Endothelial cell of hepatic sinusoid (primary cell): Measurements from ENCODE around the gene NOD2.

Experiments used
- in situ Hi-C: cut with HindIII; loops from 2 replicates; pipeline ENCODE4 v1.10.0; 2017; ENCODE audit warnings: low sequenced_read_pairs

NOD2 gene

DNA sequence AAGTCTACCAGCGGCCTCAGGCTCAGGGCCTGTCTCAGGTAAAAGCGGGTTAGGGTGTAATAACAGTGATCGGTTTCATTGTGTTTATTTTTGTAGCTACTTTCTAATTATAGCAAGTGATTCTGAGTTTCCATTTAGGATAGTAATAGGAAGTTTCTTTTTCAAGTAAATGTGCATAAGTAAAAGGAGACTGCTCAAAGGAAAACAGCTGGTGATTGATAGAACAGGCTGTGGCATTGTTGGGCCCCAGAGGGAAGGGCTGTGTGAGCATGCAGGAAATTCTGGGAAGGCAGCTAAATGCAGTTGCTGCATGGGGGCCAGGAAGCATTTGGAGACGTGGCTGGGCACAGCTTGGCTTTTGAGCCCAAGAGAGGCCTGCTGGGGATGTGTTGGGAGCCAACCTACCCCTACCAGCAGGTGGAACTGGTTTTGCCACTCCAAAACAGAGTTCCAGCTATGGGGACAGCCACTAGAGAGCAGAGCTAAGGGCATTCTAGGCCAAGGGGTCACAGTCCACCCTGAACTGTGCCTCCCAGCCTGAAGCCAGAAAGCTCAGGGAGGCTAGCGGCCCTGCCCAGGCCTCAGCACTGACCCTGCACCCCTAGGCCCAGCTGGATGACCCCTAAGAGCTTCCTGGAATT, 24.9 kb upstream of the NOD2 start:
- in situ Hi-C loops: loop anchor here (5.0 kb wide), 1 partner anchor 54 kb away; no protein-coding TSS in a partner anchor

DNA sequence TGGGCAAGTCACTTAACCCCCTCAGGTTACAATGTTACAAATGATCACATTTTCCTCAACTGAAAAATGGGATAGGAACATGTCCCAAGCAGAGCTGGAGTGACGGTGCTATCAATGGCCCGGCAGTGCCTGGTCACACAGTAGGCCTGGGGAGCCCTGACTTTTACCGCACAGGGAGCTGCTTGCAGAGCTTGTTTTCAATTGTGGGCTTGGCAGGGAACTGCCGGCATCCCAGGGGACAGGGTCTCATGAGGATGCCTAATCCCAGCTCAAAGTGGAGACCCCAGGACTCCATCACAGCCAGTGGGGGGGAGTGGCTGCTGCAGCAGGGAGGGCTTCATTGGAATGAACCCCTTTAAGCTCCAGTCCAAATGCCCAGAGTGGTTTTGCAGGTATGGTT, 23.7 kb upstream of the NOD2 start:
- in situ Hi-C loops: loop anchor here (5.0 kb wide), 1 partner anchor 53 kb away; no protein-coding TSS in a partner anchor

- in situ Hi-C loops: no loop called here
Observed at GRCh38 chr16:50670476-50670875, 22.9 kb upstream of the NOD2 start.

DNA sequence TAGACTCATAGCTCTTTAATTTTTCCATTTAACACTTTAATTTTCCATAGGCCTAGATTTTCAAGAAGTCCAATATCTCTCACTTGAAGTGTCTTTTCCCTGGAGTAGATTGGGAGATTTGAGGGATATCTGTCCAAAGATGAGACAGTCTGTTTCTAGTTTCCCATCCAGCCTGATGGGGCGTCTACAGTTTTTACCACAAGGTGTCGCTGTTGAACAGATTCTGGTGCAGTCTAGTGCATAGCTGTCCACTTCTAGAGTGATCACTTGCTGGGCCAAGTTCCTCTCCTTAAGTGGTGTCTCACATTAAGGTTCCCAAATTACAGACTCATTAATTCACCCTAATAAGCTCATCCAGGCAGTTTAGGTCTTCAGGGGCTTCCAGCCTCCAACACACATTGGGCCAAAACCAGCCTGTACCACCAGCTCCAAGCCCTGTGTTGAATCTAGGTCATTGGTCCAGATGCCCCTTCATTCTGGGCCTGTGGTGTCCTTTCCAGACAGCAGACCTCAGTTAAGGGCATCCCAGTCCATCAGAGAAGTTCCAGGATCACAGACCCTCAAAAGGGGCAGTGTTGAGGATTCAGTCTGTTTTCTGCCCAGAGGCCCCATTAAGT, 21.7 kb upstream of the NOD2 start:
- in situ Hi-C loops: no loop called here

DNA sequence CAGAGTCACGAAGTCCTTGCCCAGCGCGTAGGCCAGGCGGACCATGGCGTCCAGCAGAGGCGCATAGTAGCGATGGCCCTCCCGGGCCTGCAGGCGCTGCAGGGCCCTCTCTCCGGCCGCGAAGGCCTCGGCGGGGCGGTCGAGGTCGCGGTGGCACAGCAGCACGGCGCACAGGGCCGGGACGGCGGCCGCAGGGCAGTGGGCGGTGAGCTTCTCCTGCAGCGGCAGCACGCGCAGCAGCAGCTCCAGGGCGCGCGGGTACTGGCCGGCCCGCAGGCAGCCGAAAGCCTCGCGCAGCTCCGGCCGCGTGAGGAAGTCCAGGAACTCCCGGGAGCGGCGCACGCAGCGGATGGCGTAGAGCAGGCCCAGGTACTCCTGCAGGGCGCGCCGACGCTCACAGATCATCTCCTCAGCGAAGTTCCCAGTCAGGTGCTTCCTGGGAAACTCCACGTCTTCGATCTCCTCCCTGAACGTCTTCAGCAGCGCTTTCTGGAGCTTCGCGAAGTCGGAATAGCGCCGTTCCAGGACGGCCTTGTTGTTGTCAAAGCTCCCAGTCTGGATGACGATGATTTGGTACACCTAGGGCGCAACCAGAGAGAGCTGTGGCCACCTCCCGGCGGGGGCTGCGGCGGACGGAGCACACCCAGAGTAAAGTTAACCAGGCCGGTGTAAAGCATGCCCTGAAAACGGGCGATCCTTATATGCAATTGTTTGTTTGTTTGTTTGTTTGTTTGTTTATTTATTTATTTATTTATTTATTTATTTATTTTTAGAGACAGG, 19.7 kb upstream of the NOD2 start:
- in situ Hi-C loops: no loop called here

- in situ Hi-C loops: no loop called here
Observed at GRCh38 chr16:50674831-50675230, 18.6 kb upstream of the NOD2 start.

- in situ Hi-C loops: no loop called here
Observed at GRCh38 chr16:50675686-50676610, 17.5 kb upstream of the NOD2 start.

- in situ Hi-C loops: no loop called here
Observed at GRCh38 chr16:50676684-50677225, 16.7 kb upstream of the NOD2 start.

- in situ Hi-C loops: no loop called here
Observed at GRCh38 chr16:50677351-50677750, 16.1 kb upstream of the NOD2 start.

GRCh38 chr16:50678531-50678930, 14.9 kb upstream of the NOD2 start:
- in situ Hi-C loops: no loop called here

DNA sequence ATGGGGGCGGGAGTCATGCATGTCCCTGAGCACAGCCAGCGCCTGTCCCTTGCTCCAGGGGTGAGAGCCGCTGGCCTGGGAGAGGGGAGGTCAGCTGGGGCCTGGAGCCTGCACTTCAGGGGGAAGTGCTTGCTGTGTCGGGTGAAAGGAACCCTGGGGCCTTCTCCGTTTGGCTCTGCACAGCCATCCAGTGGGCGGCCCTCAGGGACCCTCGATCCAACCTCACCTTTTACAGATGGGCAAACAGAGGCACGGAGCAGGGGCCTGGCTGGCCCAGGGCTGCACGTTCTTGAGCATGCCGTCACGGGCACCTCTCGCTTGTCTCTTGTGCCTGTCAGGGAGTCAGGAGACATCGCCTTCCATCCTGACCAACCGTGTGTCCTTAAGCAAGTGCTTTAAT, 14.1 kb upstream of the NOD2 start:
- in situ Hi-C loops: no loop called here

DNA sequence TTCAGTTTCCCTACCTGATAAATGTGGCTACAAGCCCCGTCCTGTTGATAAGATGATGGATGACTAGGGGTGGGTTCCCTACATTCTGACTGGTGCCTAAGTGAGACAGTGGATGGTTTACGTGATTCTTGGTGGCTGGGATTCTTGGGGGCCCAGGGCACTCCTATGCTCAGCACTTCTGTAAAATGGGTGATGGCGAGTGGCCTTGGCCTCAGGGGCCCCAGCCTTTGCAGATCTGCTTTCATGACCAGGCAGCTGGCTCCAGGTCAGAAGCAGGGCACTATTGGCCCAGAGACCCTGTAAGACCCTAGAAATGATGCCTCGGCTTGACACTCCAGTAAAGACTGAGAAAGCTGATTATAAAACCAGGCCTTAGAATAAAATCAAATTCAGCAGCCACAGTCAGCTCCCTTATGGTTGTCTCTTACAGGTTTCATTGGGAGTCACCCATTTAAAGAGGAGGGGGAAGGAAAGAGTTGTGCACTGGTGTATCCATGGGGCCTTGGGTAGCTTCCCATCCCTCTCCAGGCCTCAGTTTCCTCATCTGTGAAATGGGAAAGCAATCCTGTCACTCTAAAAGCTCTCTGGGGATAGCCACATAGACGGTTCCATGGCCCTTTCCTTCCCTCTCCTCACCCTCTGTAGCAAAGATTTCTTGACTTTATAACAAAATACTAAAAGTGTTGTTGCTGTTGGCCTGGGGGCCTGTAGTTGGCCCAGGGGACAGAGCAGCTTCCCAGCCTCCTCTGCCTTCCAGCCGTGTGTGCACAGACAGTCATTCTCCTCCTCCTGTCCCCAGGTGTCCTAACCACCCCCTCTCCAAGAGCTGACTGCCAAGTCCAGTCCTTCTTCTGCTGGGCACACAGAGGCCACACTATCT, 13.5 kb upstream of the NOD2 start:
- in situ Hi-C loops: no loop called here

DNA sequence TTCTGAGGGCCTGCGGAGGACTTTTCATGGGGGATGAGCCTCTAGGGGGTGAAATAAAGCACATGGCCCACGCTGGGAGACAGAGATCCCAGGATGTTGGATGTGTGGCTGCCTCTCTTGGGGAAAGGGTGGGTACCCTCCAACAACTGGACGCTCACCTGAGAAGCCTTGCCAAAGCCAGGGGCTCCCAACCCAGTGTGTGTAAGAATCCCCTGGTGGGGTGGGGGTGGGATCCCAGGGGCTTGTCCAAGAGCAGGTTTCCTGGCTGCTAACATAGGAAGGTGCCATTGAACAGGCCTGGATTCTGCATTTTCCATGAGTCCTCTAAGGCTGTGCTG, 12.9 kb upstream of the NOD2 start:
- in situ Hi-C loops: no loop called here

DNA sequence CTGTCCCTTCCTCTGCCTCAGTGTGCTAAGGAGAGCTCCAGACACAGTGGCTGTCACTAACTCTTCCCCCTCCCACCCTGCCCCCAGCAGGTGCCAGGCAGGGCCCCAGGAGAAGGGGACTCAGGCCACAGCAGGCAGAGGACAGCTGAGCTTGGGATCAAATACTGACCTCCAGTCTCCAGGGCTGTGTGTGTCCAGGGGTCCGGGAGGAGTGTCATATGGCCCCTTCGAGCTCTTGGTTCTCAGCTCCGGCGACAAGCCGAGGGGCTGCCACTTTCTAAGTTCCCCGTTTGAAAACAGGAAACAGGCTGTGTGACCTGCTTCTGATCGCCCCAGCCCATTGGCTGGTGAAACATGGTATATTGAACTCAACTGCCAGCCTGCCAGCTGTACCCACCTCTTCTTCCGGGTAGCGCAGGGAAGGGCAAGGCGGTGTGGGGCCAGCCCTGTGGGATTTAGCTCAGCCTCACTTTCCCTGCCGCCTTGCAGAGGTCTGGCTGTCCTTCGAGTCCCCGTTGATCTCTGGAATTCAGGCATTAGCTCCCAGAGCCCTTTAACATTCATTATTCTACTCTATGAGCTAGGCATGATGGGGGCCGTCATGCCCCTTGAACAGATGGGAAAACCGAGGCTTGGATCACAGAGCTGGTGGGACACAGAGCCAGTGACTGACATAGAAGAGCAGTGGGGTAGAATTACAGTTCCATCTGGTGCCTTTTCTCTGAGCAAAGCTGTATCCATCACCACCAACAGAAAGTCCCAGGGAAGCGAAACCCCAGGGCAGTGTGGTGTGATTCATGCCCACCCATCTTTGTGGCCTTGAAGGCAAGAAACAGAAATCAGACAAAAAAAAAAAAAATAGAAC, 12.2 kb upstream of the NOD2 start, which contains the start of gene SNX20:
SNX20 (minus strand) TSS at position 292 of the 865 bp plus-strand sequence. CDS start 3,786 bp downstream, outside the sequence.
- in situ Hi-C loops: no loop called here

DNA sequence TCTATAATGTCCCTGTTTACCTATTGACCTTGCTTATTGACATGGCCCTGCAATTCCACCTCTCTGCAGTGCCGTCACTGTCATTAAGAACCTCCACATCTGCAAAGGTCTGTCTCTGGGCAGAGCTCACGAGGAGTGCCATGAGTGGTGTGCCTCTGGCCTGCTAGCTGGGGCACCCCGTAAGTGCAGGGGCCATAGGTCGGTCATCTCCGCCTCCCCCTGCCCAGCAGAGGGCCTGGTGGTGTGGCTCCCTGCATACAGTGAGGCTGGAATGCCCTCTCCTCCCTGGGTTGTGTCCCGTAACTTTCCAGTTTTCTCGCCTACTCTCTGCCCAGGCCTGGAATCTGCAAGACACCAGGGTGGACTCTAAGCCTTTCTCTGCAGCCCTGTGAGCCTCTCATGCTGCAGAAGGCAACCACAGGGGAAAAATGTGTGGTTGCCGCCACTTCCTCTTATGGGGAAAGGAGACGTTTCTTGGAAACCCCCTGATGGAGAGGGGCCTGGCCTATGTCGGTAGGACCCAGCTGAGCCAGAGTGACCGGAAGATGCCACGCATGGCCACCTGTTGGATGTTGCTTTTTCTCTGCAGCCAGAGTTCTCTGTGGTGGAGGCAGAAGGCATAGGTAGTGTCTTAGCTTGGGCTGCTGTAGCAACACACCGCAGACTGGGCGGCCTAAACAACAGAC, 9.6 kb upstream of the NOD2 start:
- in situ Hi-C loops: no loop called here

DNA sequence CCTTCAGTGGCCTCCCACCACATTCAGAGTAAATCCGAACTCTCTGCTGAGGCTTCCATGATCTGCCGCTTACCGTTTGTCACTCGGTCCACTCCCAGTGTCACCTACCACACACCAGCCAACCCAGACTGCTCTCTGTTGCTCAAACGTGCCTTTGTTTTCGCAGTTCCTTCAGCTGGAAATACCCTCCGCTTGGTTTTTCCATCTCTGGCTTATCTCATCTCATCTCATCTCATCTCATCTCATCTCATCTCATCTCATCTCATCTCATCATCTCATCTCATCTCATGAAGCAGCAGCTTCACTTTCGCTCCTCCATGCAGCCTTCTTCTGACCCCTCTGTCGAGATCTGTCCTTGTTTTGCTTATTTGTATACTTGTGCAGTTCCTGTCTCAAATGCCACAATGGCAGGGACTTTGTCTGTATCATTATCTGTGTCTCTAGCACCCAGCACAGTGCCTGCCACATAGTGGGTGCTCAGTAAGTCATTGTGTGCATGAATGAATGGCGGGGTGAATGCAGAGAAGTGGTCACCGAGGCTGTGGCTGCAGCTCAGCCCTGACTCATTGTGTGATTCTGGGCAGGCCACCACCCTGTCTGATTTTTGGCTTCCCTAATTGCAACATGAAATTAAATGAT, 8.5 kb upstream of the NOD2 start:
- in situ Hi-C loops: no loop called here

DNA sequence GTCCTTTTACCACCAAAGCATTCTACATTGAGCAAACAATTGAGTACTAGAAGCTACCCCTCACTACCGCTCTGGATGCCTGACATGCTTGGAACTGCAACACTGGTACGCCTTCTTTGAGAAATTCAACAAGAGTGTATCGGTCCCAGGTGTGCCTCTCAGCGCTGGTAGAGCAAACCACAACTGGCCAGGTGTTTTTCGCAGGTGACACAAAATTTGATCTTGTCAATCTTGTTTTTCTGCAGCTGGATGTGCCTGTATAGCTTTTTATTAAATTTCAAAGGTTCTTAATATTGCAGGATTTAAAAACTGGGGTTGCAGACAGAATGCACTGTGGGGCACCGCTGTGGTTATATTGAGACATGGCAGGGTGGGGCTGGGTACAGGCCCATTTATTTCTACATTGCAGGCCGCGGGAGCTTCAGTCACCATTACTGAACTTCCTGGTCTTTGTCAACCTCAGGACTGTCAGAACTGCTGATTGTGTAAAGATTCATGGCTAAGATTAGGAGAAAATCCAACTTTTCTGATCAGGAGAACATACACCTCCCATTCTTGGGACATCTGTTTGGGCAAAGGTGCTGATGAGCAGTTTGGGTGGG, 7.8 kb upstream of the NOD2 start:
- in situ Hi-C loops: no loop called here
